Measurements from ENCODE around the gene MAD1L1.

Gene MAD1L1

GRCh38 chr7:2006231-2006771 lies 226.4 kb downstream of the MAD1L1 start:
- H3K4me3 Mint-ChIP-seq, result no peak overlapping the region
- no peaks in the 10 kb centered on the region for H3K36me3 Mint-ChIP-seq (ENCODE audit: low read depth)

DNA sequence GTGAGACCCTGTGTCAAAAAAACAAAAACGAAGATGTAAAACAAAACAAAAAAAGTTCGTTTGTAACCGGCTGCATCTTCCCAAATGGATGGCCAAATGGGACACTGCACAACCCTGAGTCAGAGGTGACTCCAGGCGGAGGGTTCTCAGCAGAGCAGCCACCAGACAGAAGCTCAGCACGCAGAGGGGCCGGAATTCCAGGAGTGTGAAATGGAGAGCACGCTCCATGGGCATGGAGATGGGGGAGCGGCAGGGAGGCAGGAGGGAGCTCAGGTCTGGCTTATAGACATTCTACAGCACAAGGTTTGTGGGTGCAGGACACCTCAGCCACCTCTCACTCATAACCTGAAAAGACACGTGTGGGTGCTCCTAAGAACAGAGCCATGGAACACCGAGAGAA lies 227.0 kb downstream of the MAD1L1 start:
- Mint-ChIP-seq H3K27me3 (ENCODE audit: low read depth, poor library complexity) (no peaks in the 10 kb centered on the region), H3K27ac (peak overlapping the region; percentile 88), H3K4me3 (no peak overlapping the region), H3K36me3 (ENCODE audit: low read depth) (no peaks in the 10 kb centered on the region), H3K4me1 (peaks cover 55% of the 10 kb centered on the region), H3K9me3 (no peaks in the 10 kb centered on the region)
- TF ChIP-seq CTCF (IDR thresholded peaks at IDR 0.05), result no peak
- peak; percentile 7 for DNase-seq

More at GRCh38 chr7:2006231-2006771, 226.4 kb downstream of the MAD1L1 start:
- no peaks in the 10 kb centered on the region for H3K9me3 Mint-ChIP-seq
- peak overlapping the region; percentile 88 for H3K27ac Mint-ChIP-seq
- H3K27me3 Mint-ChIP-seq (ENCODE audit: low read depth, poor library complexity), result no peaks in the 10 kb centered on the region
- peaks cover 57% of the 10 kb centered on the region for H3K4me1 Mint-ChIP-seq
- peak; percentile 3 for DNase-seq
- TF ChIP-seq CTCF (IDR thresholded peaks at IDR 0.05), result no peak

GRCh38 chr7:2004841-2005725 lies 227.7 kb downstream of the MAD1L1 start:
- peak overlapping the region; percentile 93 for H3K27ac Mint-ChIP-seq
- H3K9me3 Mint-ChIP-seq, result no peaks in the 10 kb centered on the region
- DNase-seq, result no peak
- H3K27me3 Mint-ChIP-seq (ENCODE audit: low read depth, poor library complexity), result no peaks in the 10 kb centered on the region
- H3K4me3 Mint-ChIP-seq, result no peak overlapping the region
- H3K4me1 Mint-ChIP-seq, result peaks cover 51% of the 10 kb centered on the region
- TF ChIP-seq CTCF (IDR thresholded peaks at IDR 0.05), result no peak
- no peaks in the 10 kb centered on the region for H3K36me3 Mint-ChIP-seq (ENCODE audit: low read depth)

- no peak for TF ChIP-seq CTCF (IDR thresholded peaks at IDR 0.05)
- H3K4me3 Mint-ChIP-seq, result no peak overlapping the region
- no peaks in the 10 kb centered on the region for H3K36me3 Mint-ChIP-seq (ENCODE audit: low read depth)
- H3K27ac Mint-ChIP-seq, result no peak overlapping the region
- no peaks in the 10 kb centered on the region for H3K9me3 Mint-ChIP-seq
- DNase-seq, result peak; percentile 1
- peaks cover 4% of the 10 kb centered on the region for H3K27me3 Mint-ChIP-seq (ENCODE audit: low read depth, poor library complexity)
- peaks cover 57% of the 10 kb centered on the region for H3K4me1 Mint-ChIP-seq
Observed at GRCh38 chr7:2003931-2004812, 228.6 kb downstream of the MAD1L1 start.

GRCh38 chr7:2003451-2003930 lies 229.3 kb downstream of the MAD1L1 start:
- Mint-ChIP-seq H3K27ac (no peak overlapping the region), H3K4me1 (peaks cover 61% of the 10 kb centered on the region), H3K36me3 (ENCODE audit: low read depth) (no peaks in the 10 kb centered on the region), H3K4me3 (no peak overlapping the region), H3K27me3 (ENCODE audit: low read depth, poor library complexity) (peaks cover 4% of the 10 kb centered on the region), H3K9me3 (no peaks in the 10 kb centered on the region)
- no peak for TF ChIP-seq CTCF (IDR thresholded peaks at IDR 0.05)
- no peak for DNase-seq

Data from nephron progenitor cell (in vitro differentiated cells).